Measurements from ENCODE around the gene IDS.

DNA sequence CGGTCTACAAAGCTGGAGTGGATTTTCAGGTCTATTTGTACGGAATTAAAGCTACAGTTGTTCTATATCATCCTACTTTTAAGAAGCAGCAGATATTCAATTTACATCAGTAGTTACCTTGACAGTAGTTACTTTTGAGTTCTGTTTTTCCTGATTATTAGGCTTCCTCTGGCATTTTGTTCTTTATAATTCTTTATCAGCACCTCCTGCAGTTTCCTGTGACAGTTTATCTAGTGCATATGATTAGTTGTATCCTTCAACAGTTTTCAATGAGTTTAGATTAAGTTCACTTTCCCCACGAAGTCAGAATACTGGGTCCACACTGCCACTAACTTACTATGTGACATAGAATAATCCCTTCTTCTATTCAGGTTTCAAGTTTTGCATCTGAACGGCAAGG lies 71.7 kb downstream of the IDS start:
- no peak for TF ChIP-seq POLR2AphosphoS5 (IDR thresholded peaks at IDR 0.05; ENCODE audit: low read depth, low read length)
- TF ChIP-seq, protein P1, sequence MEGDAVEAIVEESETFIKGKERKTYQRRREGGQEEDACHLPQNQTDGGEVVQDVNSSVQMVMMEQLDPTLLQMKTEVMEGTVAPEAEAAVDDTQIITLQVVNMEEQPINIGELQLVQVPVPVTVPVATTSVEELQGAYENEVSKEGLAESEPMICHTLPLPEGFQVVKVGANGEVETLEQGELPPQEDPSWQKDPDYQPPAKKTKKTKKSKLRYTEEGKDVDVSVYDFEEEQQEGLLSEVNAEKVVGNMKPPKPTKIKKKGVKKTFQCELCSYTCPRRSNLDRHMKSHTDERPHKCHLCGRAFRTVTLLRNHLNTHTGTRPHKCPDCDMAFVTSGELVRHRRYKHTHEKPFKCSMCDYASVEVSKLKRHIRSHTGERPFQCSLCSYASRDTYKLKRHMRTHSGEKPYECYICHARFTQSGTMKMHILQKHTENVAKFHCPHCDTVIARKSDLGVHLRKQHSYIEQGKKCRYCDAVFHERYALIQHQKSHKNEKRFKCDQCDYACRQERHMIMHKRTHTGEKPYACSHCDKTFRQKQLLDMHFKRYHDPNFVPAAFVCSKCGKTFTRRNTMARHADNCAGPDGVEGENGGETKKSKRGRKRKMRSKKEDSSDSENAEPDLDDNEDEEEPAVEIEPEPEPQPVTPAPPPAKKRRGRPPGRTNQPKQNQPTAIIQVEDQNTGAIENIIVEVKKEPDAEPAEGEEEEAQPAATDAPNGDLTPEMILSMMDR (IDR thresholded peaks at IDR 0.05), result no peak
- TF ChIP-seq TCF7L2 (IDR thresholded peaks at IDR 0.05; ENCODE audit: low read depth, low read length), result no peak

All from Panc1 (cell line).